HFFc6 (cell line): ENCODE results near the gene SAMD1. TPM values are rescaled to one million over a fixed set of nuclear protein-coding genes. Genes with fewer than 3 reads are reported as not detected.

Experiments used
- DNase-seq: peaks from one replicate; pipeline ENCODE4 v3.0.0-alpha.2; 2018
- H3K27ac Mint-ChIP-seq: 2 replicates; pipeline ENCODE4 v1.8.0; 2020; ENCODE audit warnings: mild to moderate bottlenecking, mixed read lengths
- H3K27me3 Mint-ChIP-seq: 2 replicates; pipeline ENCODE4 v1.8.0; 2021; ENCODE audit warnings: mild to moderate bottlenecking, moderate library complexity, mixed read lengths; ENCODE audit not compliant: insufficient read depth
- H3K36me3 Mint-ChIP-seq: 2 replicates; pipeline ENCODE4 v1.8.0; 2021; ENCODE audit warnings: low read depth, mixed read lengths
- H3K4me1 Mint-ChIP-seq: 2 replicates; pipeline ENCODE4 v1.8.0; 2020; ENCODE audit warnings: low read depth, mixed read lengths
- H3K4me3 Mint-ChIP-seq: 2 replicates; pipeline ENCODE4 v1.8.0; 2020; ENCODE audit warnings: mild to moderate bottlenecking, moderate library complexity, mixed read lengths
- H3K9me3 Mint-ChIP-seq: 2 replicates; pipeline ENCODE4 v1.8.0; 2020; ENCODE audit warnings: mild to moderate bottlenecking, mixed read lengths
- CTCF ChIP-seq: fragments of 200-600 bp; sonication (generic); IDR thresholded peaks from 2 replicates; pipeline ENCODE4 v1.5.0; 2021; ENCODE audit warnings: antibody characterized with exemption, mild to moderate bottlenecking
- total RNA-seq, 6 experiments: library from RNA; stranded (reverse); fragmentation: NEBNext Ultra II Directional; extraction: Animal tissue kit (Norgen Biotek cat#: 25700); gene quantifications; 2 replicates in 1 of 6; 3 replicates in 5 of 6; pipeline ENCODE4 v1.2.3, GENCODE V29; 2021

Gene SAMD1
- total RNA-seq, 6 experiments from 2014 or later, result 33.0 to 48.6 (median 35.9) TPM

- no peak for TF ChIP-seq CTCF
- peak overlapping the region; percentile 29 for H3K27ac Mint-ChIP-seq
- no peaks in the 10 kb centered on the region for H3K9me3 Mint-ChIP-seq
- no peak for DNase-seq
- H3K27me3 Mint-ChIP-seq, result peaks cover 2% of the 10 kb centered on the region; the same call in 1 of the 2 replicates
- no peaks in the 10 kb centered on the region for H3K36me3 Mint-ChIP-seq
- peak overlapping the region; percentile 88 for H3K4me3 Mint-ChIP-seq
- H3K4me1 Mint-ChIP-seq, result peaks cover 40% of the 10 kb centered on the region
These were observed 44.8 kb upstream of the SAMD1 start for GRCh38 chr19:14135355-14135754.

- Mint-ChIP-seq H3K9me3 (no peaks in the 10 kb centered on the region), H3K4me1 (no peaks in the 10 kb centered on the region), H3K36me3 (no peaks in the 10 kb centered on the region), H3K4me3 (no peak overlapping the region), H3K27me3 (peaks cover 2% of the 10 kb centered on the region; the same call in 1 of the 2 replicates), H3K27ac (no peak overlapping the region)
- TF ChIP-seq CTCF, result no peak
- DNase-seq, result no peak
These were observed 37.5 kb upstream of the SAMD1 start for GRCh38 chr19:14127929-14128509.

- no peaks in the 10 kb centered on the region for H3K9me3 Mint-ChIP-seq
- H3K4me1 Mint-ChIP-seq, result no peaks in the 10 kb centered on the region
- no peak for DNase-seq
- H3K27ac Mint-ChIP-seq, result no peak overlapping the region
- no peak overlapping the region for H3K4me3 Mint-ChIP-seq
- no peaks in the 10 kb centered on the region for H3K36me3 Mint-ChIP-seq
- no peak for TF ChIP-seq CTCF
- peaks cover 4% of the 10 kb centered on the region; the same call in 1 of the 2 replicates for H3K27me3 Mint-ChIP-seq
These were observed 36.6 kb upstream of the SAMD1 start for GRCh38 chr19:14127176-14127575.

- H3K9me3 Mint-ChIP-seq, result no peaks in the 10 kb centered on the region
- no peak overlapping the region for H3K27ac Mint-ChIP-seq
- H3K27me3 Mint-ChIP-seq, result peaks cover 2% of the 10 kb centered on the region; the same call in 1 of the 2 replicates
- no peak for TF ChIP-seq CTCF
- DNase-seq, result no peak
- H3K36me3 Mint-ChIP-seq, result no peaks in the 10 kb centered on the region
- no peak overlapping the region for H3K4me3 Mint-ChIP-seq
- peaks cover 12% of the 10 kb centered on the region for H3K4me1 Mint-ChIP-seq
These were observed 32.4 kb upstream of the SAMD1 start for GRCh38 chr19:14122924-14123323.

- Mint-ChIP-seq H3K9me3 (no peaks in the 10 kb centered on the region), H3K27me3 (peaks cover 4% of the 10 kb centered on the region; the same call in 1 of the 2 replicates), H3K4me3 (no peak overlapping the region), H3K27ac (no peak overlapping the region), H3K36me3 (no peaks in the 10 kb centered on the region), H3K4me1 (peaks cover 24% of the 10 kb centered on the region)
- no peak for TF ChIP-seq CTCF
- no peak for DNase-seq
These were observed 29.9 kb upstream of the SAMD1 start for GRCh38 chr19:14120497-14120780.
